HepG2 (cell line): ENCODE measurements around the gene GDAP1L1. TPM values are rescaled to one million over a fixed set of nuclear protein-coding genes. Genes with fewer than 3 reads are reported as not detected.

Experiments
- ATF3 ChIP-seq: sonication (generic); formaldehyde crosslinking; IDR thresholded peaks from 2 replicates; pipeline ENCODE4 v1.4.0; 2020; ENCODE audit warnings: missing genetic modification reagents
- CERS6 ChIP-seq: sonication (generic); formaldehyde crosslinking; IDR thresholded peaks from 2 replicates; pipeline ENCODE4 v1.5.0; 2020; ENCODE audit warnings: missing genetic modification reagents
- EP300 ChIP-seq, 3 experiments: sonication (generic) in 1 of 3; formaldehyde crosslinking in 1 of 3; IDR thresholded peaks; 2 replicates each; pipeline versions ENCODE4 v1.5.1 to v1.6.1; 2011 to 2020; ENCODE audit warnings: low read depth in 2 of 3, low read length in 2 of 3, borderline replicate concordance in 1 of 3, improper control_type of control experiment in 1 of 3, mild to moderate bottlenecking in 1 of 3, missing genetic modification reagents in 1 of 3, moderate library complexity in 1 of 3
- NR2F2 ChIP-seq: IDR thresholded peaks from 2 replicates; pipeline ENCODE4 v1.6.1; 2012; ENCODE audit warnings: low read depth, inconsistent platforms, borderline replicate concordance
- SAP130 ChIP-seq: IDR thresholded peaks from 2 replicates; pipeline ENCODE4 v1.6.1; 2016; ENCODE audit warnings: low read depth
- UBTF ChIP-seq: sonication (generic); formaldehyde crosslinking; IDR thresholded peaks from 2 replicates; pipeline ENCODE4 v1.4.0; 2020; ENCODE audit warnings: mild to moderate bottlenecking, missing genetic modification reagents
- ZBED4 ChIP-seq: sonication (generic); formaldehyde crosslinking; IDR thresholded peaks from 2 replicates; pipeline ENCODE4 v1.4.0; 2020; ENCODE audit warnings: missing genetic modification reagents, borderline replicate concordance
- ZNF124 ChIP-seq: sonication (generic); formaldehyde crosslinking; IDR thresholded peaks from 2 replicates; pipeline ENCODE4 v1.4.0; 2020; ENCODE audit warnings: missing genetic modification reagents
- ZNF557 ChIP-seq: sonication (generic); formaldehyde crosslinking; IDR thresholded peaks from 2 replicates; pipeline ENCODE4 v1.4.0; 2020; ENCODE audit warnings: missing genetic modification reagents
- ZNF629 ChIP-seq: sonication (generic); formaldehyde crosslinking; conservative IDR thresholded peaks from 2 replicates; pipeline ENCODE4 v1.5.0; 2020; ENCODE audit warnings: missing genetic modification reagents
- ZNF660 ChIP-seq: sonication (generic); formaldehyde crosslinking; IDR thresholded peaks from 2 replicates; pipeline ENCODE4 v1.5.1; 2020; ENCODE audit warnings: mild to moderate bottlenecking, low read depth, missing genetic modification reagents, borderline replicate concordance
- ZNF710 ChIP-seq: sonication (generic); formaldehyde crosslinking; IDR thresholded peaks from 2 replicates; pipeline ENCODE4 v1.5.0; 2020; ENCODE audit warnings: mild to moderate bottlenecking, missing genetic modification reagents, borderline replicate concordance
- ZSCAN5A ChIP-seq: sonication (generic); formaldehyde crosslinking; IDR thresholded peaks from 2 replicates; pipeline ENCODE4 v1.8.0; 2022; ENCODE audit warnings: mild to moderate bottlenecking, missing genetic modification reagents, borderline replicate concordance
- polyA plus RNA-seq, 8 experiments: library from polyadenylated mRNA; depleted of rRNA in 3 of 8; stranded (reverse) in 7 of 8; unstranded in 1 of 8; fragments of >200 nt; fragmentation: Illumina TruSeq in 4 of 8; extraction: Trizol in 4 of 8; gene quantifications; 2 replicates each; pipeline versions ENCODE4 v1.2.1 to v1.2.3, GENCODE V29; 2011 to 2016; ENCODE audit warnings: low read depth in 4 of 8, missing spikeins in 1 of 8, mixed read lengths in 1 of 8; ENCODE audit not compliant: insufficient read depth in 1 of 8
- total RNA-seq, 5 experiments: library from RNA; depleted of rRNA; stranded (reverse); fragments of >200 nt; fragmentation: Illumina TruSeq; extraction: Trizol; gene quantifications; 2 replicates each; pipeline ENCODE4 v1.2.3, GENCODE V29; 2016; ENCODE audit warnings: low read depth in 1 of 5

Gene GDAP1L1
- total and polyA plus RNA-seq, 2 of the 13 experiments (the other 11 are each of a cell fraction or from before 2014, with no cell fraction given), result 0.04 TPM; not detected in 1

GRCh38 chr20:44282192-44282591 lies 35.1 kb downstream of the GDAP1L1 start (continued):
- TF ChIP-seq ZBED4 (CRISPR knock-in tag) (no peak), ZNF557 (CRISPR knock-in tag) (no peak), UBTF (CRISPR knock-in tag) (no peak), SAP130 (CRISPR knock-in tag) (peak; percentile 66; the same call in 1 of the 2 replicates), ZNF660 (no peak), ZNF629 (CRISPR knock-in tag) (no peak), ATF3 (CRISPR knock-in tag) (no peak), ZNF124 (CRISPR knock-in tag) (no peak), ZNF710 (CRISPR knock-in tag) (no peak), EP300 (IDR thresholded peaks at IDR 0.05; ENCODE audit: low read depth in 2 of 2, low read length in 2 of 2) (peak; percentile 12 to 17; a peak in 1 of 4 replicates), EP300 (CRISPR knock-in tag; IDR thresholded peaks at IDR 0.05; ENCODE audit: borderline replicate concordance) (no peak), NR2F2 (no peak), CERS6 (no peak), ZSCAN5A (CRISPR knock-in tag) (no peak)
